ENCODE results near the gene PTPRA.
"Not testable (repeated sequence)": the region's sequence is repeated elsewhere in the genome, so short reads cannot be mapped to it uniquely, and the experiment has no call there.

DNA sequence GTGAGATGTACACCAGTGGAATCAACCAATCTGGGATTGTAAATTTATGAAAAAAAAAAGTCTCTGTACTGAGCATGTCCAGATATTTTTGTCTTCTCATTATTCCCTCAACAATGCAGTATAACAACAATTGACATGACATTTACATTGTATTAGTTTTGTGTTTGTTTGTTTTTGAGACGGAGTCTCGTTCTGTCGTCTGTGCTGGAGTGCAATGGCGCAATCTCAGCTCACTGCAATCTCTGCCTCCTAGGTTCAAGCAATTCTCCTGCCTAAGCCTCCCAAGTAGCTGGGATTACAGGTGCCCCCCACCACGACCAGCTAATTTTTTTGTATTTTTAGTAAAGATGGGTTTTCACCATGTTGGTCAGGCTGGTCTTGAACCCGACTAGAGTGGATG is 202.0 kb downstream of the PTPRA start:
- not testable (repeated sequence) for TF ChIP-seq POLR2A (IDR thresholded peaks at IDR 0.05; ENCODE audit: low read depth, low read length); TAF1 (IDR thresholded peaks at IDR 0.05; ENCODE audit: borderline replicate concordance, low read depth, low read length)

Measured in GM12892 (cell line).